GM18907 (cell line): Measurements from ENCODE around the gene MTOR.
A peak's percentile ranks its signal among the peaks of the same experiment; 100 is the strongest.
"Not testable (repeated sequence)": the region's sequence is repeated elsewhere in the genome, so short reads cannot be mapped to it uniquely, and the experiment has no call there.

ENCODE experiments used
- ATAC-seq: cut with Tn5 transposase; IDR thresholded peaks from one replicate; pipeline ENCODE4 v1.9.1; 2021; ENCODE audit warnings: mild to moderate bottlenecking, moderate library complexity; ENCODE audit not compliant: unreplicated experiment

MTOR gene

GRCh38 chr1:11068600-11069473 is 193.5 kb downstream of the MTOR start:
- ATAC-seq = no peak

- ATAC-seq = no peak
These were observed 194.4 kb downstream of the MTOR start for GRCh38 chr1:11067716-11068599.

- no peak for ATAC-seq
These were observed 196.6 kb downstream of the MTOR start for GRCh38 chr1:11065796-11066195.

- ATAC-seq = no peak
These were observed 197.4 kb downstream of the MTOR start for GRCh38 chr1:11064942-11065341.

DNA sequence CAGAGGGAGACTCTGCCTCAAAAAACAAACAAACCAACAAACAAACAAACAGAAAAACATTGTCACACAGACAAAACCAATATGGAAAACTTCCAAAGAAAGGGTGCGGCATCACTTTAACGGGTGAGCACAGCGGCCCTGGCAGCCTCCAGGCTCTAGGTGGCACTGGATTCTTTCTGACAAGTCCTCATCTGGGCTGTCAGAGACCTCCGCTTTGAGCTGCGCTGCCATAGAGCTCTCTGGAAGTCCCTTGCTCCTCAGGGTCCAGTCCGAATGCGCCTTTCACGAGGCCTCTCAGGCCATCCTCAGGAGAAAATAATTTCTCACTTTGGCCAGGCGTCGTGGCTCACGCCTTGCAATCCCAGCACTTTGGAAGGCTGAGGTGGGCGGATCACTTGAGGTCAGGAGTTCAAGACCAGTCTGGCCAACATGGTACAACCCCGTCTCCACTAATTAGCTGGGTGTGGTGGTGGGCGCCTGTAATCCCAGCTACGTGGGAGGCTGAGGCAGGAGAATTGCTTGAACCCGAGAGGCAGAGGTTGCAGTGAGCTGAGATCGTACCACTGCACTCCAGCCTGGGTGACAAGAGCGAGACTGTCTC is 198.3 kb downstream of the MTOR start:
- not testable (repeated sequence) for ATAC-seq

GRCh38 chr1:11062965-11063401 is 199.4 kb downstream of the MTOR start:
- no peak for ATAC-seq

DNA sequence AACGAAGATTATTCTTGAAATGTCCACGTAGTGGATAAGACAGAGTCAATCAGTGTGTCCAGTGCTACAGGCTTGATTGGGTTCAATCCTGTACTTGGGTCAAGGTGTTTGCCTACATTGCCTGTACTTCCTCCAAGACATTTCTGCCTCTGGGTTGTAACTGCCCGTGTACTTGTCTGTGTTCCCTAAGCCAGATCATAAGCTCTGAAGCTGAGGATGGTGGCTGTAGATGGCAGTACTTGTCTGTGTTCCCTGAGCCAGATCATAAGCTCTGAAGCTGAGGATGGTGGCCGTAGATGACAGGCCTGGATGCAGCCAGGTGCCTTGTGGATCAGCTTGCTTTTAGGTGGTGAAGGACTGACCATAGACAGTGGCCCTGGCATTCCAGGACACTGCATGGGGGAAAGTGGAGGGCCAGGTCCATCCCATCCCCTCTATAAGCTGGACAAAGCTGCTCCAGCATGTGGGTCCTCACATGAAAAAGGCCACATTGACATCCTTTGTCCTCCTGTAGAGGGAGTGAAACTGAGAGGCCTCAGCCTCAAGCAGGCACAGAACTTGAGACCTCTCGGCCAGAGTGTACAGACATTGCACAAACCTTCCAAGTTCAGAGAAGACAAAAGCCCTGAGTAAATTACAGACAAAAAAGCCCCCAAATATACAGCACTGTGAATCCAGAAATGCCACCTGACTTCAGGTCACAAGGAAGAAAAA is 200.5 kb downstream of the MTOR start:
- ATAC-seq = no peak

DNA sequence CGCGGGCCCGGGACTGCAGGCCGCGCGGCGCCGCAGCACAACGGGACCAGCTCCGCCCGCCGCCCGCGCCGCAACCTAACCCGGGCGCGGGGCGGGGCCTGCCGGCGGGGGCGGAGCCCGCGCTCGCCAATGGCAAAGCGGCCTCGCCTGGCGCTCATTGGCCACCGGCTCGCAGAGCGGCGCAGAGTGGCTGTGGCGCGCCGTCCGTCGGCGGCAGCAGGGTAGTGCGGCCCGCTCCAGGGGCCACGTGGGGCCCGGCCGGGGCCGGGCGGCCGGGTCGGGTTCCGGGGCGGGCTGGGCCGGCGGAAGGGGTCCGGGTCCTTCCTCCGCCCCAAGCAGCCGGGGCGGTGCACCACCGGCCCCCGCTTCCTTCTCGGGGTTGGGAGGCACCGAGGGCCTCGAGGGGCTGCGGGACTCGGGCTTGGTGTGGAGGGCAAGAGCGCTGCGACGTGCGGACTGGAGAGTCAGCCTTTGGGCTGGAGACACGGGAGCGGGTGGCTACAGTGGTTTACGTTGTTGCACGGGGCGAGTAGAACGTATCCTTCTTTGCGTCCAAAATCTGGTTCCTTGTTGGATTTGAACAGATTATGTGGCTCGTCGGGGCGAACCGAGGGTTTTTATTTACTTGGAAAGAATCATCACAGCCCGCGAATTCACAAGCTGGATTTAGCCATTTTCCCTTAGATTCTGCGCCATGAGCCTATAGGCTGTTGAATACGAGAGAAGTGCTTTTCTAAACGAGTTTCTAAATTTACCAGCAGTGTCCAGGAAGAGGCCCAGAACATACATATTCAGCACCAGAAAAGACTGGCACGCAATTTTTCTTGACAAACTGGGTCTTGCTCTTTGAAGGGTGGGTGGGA is 202.2 kb downstream of the MTOR start, which contains the start of gene SRM:
SRM (minus strand) TSS at position 51 of the 863 bp plus-strand sequence. CDS start 75 bp downstream, outside the sequence.
- peak; percentile 83 for ATAC-seq

DNA sequence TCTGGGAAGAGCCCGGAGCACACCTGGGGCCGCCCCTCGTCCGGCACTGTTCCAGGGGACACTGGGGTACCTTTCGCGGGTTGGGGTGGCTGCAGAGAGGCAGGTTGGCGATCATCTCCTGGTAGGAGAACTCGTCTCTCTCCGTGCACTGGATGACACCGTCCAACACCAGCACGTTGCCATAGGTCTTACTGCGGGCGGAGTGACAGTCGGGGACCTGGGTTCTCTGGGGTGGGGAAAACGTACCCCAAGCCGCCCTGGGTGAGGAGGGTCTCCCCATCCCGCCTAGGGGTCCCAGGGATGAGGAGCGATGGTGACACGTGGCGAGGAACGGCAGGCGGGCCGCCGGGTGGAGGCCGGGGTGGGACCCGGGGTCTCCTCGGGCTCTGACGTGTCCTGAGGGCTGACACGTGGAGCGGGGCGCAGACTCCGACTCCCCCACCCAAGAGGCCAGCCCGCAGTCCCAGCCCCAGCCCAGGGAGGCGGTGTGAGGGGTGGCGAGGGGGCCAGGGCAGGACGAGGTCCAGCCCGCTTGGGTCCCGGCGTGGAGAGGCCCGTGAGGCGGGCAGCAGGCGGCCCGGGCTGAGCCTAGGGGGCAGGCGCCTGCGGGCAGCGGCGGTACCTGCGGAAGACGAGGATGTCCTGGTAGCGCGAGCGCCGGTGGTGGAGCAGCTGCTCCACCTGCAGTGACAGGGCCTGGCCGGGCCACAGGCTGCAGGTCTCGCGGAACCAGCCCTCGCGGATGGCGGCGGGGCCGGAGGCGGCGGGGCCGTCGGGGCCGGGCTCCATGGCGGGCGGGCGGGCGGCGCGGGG is 203.0 kb downstream of the MTOR start:
- ATAC-seq = peak; percentile 30

- no peak for ATAC-seq
These were observed 203.7 kb downstream of the MTOR start for GRCh38 chr1:11058595-11059154.

GRCh38 chr1:11058026-11058425 is 204.3 kb downstream of the MTOR start:
- ATAC-seq = no peak

DNA sequence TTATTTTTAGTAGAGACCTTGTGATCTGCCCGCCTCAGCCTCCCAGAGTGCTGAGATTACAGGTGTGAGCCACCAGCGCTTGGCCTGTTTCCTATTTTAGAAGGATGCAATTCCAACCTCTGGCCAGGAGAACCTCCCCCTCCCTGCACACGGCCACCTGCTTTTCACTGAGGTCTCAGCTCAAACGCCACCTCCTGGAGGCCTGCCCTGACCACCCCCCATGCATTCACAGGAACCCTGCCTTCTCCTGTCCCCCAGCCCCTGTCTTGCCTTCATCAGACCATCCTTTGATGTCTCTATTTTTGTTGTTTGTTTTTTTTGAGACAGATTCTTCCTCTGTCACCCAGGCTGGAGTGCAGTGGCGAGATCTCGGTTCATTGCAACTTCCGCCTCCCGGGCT is 204.9 kb downstream of the MTOR start:
- ATAC-seq = no peak
